ENCODE results near the gene CACNA2D2.

The CACNA2D2 gene

DNA sequence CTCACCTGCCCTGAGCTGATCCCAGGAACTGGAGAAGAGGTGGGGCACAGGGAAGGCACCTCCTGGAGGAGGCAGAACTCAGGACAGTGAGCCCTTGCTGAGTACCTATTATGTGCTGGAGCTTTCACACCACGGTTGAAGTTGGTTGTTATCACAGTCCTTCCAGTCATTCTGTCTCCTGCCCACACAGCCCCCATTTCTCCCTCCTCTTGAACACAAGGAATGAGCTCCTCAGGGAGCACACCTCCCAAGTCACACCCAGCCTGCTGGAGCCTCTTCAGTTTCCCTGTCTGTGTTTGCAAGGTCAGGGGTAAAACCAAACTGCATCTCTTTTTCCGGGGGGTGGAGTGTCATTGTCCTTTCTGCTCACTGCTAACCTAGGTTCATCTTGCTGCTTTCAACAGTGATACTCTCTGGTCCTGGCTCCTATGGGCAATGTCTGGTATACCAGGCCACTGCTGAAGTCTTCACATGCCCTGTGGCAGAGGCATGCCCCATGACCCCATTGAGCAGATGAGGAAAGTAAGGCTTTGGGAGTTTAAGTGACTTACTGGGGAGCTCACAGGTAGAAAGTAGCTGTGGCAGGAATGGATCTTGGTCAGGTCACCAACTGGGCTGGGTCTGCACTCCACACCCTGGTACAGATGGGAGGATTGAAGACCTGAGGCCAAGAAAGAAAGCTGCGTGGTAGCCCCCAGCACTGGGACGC is 34.1 kb upstream of the CACNA2D2 start:
- H3K79me2 ChIP-seq (ENCODE audit: insufficient read depth, low read length), result no peaks in the 10 kb centered on the region
- H3F3A ChIP-seq (ENCODE audit: low read depth), result no peaks in the 10 kb centered on the region
- H3K9ac ChIP-seq (ENCODE audit: low read depth, low read length, poor library complexity, severe bottlenecking), result no peak overlapping the region
- no peaks in the 10 kb centered on the region for H3K9me2 ChIP-seq (replicated peaks; ENCODE audit: low read depth, low read length)
- H3K36me3 ChIP-seq (ENCODE audit: insufficient read depth, low read length), result no peaks in the 10 kb centered on the region
- H2AFZ ChIP-seq (ENCODE audit: low read length), result no peak overlapping the region
- no peak overlapping the region for H3K4me3 ChIP-seq (ENCODE audit: low read length, poor library complexity, severe bottlenecking)
- TF ChIP-seq, protein P1, sequence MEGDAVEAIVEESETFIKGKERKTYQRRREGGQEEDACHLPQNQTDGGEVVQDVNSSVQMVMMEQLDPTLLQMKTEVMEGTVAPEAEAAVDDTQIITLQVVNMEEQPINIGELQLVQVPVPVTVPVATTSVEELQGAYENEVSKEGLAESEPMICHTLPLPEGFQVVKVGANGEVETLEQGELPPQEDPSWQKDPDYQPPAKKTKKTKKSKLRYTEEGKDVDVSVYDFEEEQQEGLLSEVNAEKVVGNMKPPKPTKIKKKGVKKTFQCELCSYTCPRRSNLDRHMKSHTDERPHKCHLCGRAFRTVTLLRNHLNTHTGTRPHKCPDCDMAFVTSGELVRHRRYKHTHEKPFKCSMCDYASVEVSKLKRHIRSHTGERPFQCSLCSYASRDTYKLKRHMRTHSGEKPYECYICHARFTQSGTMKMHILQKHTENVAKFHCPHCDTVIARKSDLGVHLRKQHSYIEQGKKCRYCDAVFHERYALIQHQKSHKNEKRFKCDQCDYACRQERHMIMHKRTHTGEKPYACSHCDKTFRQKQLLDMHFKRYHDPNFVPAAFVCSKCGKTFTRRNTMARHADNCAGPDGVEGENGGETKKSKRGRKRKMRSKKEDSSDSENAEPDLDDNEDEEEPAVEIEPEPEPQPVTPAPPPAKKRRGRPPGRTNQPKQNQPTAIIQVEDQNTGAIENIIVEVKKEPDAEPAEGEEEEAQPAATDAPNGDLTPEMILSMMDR (conservative IDR thresholded peaks at IDR 0.05; ENCODE audit: low read length), result no peak
- no peaks in the 10 kb centered on the region for H4K20me1 ChIP-seq (ENCODE audit: insufficient read depth, low read length, poor library complexity, severe bottlenecking)
- H3K4me1 ChIP-seq (ENCODE audit: insufficient read depth, low read length, poor library complexity, severe bottlenecking), result no peaks in the 10 kb centered on the region
- no peak overlapping the region for H3K4me2 ChIP-seq (ENCODE audit: low read depth, low read length, poor library complexity, severe bottlenecking)
- H3K27me3 ChIP-seq (ENCODE audit: insufficient read depth, low read length, poor library complexity, severe bottlenecking), result no peaks in the 10 kb centered on the region
- no peaks in the 10 kb centered on the region for H3K9me3 ChIP-seq (ENCODE audit: insufficient read depth, low read depth, low read length)

DNA sequence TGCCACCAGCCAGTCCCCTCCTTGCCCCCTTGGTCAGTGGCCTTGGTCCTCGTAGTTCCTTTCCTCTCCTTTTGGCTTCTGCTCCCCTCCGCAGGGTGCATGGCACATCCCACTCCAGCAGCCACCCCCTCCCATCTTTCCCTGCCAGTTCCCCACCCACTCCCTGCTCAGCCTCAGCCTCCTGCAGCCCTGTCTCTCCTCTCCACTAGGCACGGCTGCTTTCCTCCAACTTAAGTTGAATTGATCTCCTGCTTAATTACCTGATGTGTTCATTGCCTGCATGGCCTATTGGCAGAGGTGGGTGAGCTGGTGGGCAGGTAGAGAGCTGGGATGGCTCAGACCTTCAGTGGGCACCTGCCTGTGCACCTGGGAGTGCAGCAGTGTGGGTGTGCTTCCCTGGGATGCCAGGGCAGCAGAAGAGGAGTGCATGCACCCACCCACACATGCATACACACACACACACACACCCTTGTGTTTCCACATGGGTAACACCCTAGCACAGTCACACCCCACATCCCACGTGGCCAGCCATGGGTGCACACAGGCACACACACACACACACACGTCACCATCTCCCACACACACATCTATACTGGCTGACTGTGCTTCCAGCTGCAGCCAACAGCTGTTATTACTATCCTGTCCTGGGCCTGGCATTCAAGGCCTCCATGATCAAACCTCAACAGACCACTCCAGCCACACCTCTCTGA is 33.2 kb upstream of the CACNA2D2 start:
- Histone ChIP-seq H3K79me2 (ENCODE audit: insufficient read depth, low read length) (no peaks in the 10 kb centered on the region), H2AFZ (ENCODE audit: low read length) (no peak overlapping the region), H3K4me2 (ENCODE audit: low read depth, low read length, poor library complexity, severe bottlenecking) (no peak overlapping the region), H3K9ac (ENCODE audit: low read depth, low read length, poor library complexity, severe bottlenecking) (no peak overlapping the region), H3K27me3 (ENCODE audit: insufficient read depth, low read length, poor library complexity, severe bottlenecking) (no peaks in the 10 kb centered on the region), H3K4me1 (ENCODE audit: insufficient read depth, low read length, poor library complexity, severe bottlenecking) (no peaks in the 10 kb centered on the region), H3K36me3 (ENCODE audit: insufficient read depth, low read length) (no peaks in the 10 kb centered on the region), H3K4me3 (ENCODE audit: low read length, poor library complexity, severe bottlenecking) (no peak overlapping the region), H4K20me1 (ENCODE audit: insufficient read depth, low read length, poor library complexity, severe bottlenecking) (no peaks in the 10 kb centered on the region), H3F3A (ENCODE audit: low read depth) (no peaks in the 10 kb centered on the region), H3K9me3 (ENCODE audit: insufficient read depth, low read depth, low read length) (no peaks in the 10 kb centered on the region), H3K9me2 (replicated peaks; ENCODE audit: low read depth, low read length) (no peaks in the 10 kb centered on the region)
- TF ChIP-seq, protein P1 (conservative IDR thresholded peaks at IDR 0.05; ENCODE audit: low read length), result no peak
- no peak for TF ChIP-seq EZH2phosphoT487 (IDR thresholded peaks at IDR 0.05; ENCODE audit: borderline replicate concordance)

DNA sequence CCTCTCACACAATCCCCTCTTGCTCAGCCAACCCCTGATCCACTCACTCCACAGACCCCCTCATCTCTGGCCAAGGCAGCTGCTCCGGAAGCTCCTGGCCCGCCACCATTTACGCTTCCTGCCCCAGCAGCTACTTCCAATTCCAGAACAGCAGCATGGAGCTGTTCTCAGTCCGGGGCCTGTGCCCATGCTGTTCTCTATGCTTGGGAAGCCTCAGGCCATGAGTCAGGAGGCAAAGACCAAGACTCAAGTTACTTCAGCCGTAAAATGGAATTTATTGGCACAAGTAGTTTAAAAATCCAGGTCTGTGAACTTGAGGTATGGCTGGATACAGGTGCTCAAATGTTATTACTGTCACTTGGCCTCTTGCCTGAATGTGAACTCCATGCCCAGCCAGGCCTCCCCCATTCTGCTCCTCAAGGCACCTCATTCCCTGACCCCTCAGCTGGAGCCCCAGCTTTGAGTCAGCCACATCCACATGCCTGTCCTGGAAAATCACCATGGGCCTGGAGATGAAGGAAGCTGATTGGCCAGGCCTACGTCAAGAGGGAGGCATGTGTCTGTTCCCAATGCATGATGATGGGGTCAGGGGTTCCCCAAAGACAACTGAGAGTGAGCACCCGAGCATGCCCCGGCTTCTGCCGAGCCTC is 31.4 kb upstream of the CACNA2D2 start:
- H3K9me2 ChIP-seq (replicated peaks; ENCODE audit: low read depth, low read length), result no peaks in the 10 kb centered on the region

More for the DNA sequence above, 31.4 kb upstream of the CACNA2D2 start:
- Histone ChIP-seq H3K79me2 (ENCODE audit: insufficient read depth, low read length) (no peaks in the 10 kb centered on the region), H3K9me3 (ENCODE audit: insufficient read depth, low read depth, low read length) (no peaks in the 10 kb centered on the region), H4K20me1 (ENCODE audit: insufficient read depth, low read length, poor library complexity, severe bottlenecking) (no peaks in the 10 kb centered on the region), H3K4me1 (ENCODE audit: insufficient read depth, low read length, poor library complexity, severe bottlenecking) (no peaks in the 10 kb centered on the region), H3K9ac (ENCODE audit: low read depth, low read length, poor library complexity, severe bottlenecking) (no peak overlapping the region), H3F3A (ENCODE audit: low read depth) (no peaks in the 10 kb centered on the region), H3K4me2 (ENCODE audit: low read depth, low read length, poor library complexity, severe bottlenecking) (no peak overlapping the region), H3K4me3 (ENCODE audit: low read length, poor library complexity, severe bottlenecking) (no peak overlapping the region), H3K27me3 (ENCODE audit: insufficient read depth, low read length, poor library complexity, severe bottlenecking) (no peaks in the 10 kb centered on the region), H3K36me3 (ENCODE audit: insufficient read depth, low read length) (no peaks in the 10 kb centered on the region), H2AFZ (ENCODE audit: low read length) (no peak overlapping the region)
- no peak for TF ChIP-seq EZH2phosphoT487 (IDR thresholded peaks at IDR 0.05; ENCODE audit: borderline replicate concordance)
- TF ChIP-seq, protein P1 (conservative IDR thresholded peaks at IDR 0.05; ENCODE audit: low read length), result no peak
